Glutamatergic neuron (in vitro differentiated cells): ENCODE data around the gene AMBRA1. TPM values are rescaled to one million over a fixed set of nuclear protein-coding genes. Genes with fewer than 3 reads are reported as not detected.

ENCODE experiments used
- DNase-seq: peaks from one replicate; pipeline ENCODE4 v3.0.0; 2022
- H3K27ac Mint-ChIP-seq: one replicate; pipeline ENCODE4 v1.8.0; 2020; ENCODE audit warnings: mild to moderate bottlenecking, mixed read lengths, inconsistent platforms; ENCODE audit not compliant: unreplicated experiment
- H3K27me3 Mint-ChIP-seq: one replicate; pipeline ENCODE4 v1.8.0; 2020; ENCODE audit warnings: mild to moderate bottlenecking, moderate library complexity, mixed read lengths, inconsistent platforms; ENCODE audit not compliant: unreplicated experiment
- H3K36me3 Mint-ChIP-seq: one replicate; pipeline ENCODE4 v1.8.0; 2020; ENCODE audit warnings: mild to moderate bottlenecking, mixed read lengths, inconsistent platforms; ENCODE audit not compliant: unreplicated experiment
- H3K4me1 Mint-ChIP-seq: one replicate; pipeline ENCODE4 v1.8.0; 2020; ENCODE audit warnings: mild to moderate bottlenecking, low read depth, mixed read lengths, inconsistent platforms; ENCODE audit not compliant: unreplicated experiment
- H3K4me3 Mint-ChIP-seq: one replicate; pipeline ENCODE4 v1.8.0; 2020; ENCODE audit warnings: mild to moderate bottlenecking, mixed read lengths, inconsistent platforms; ENCODE audit not compliant: unreplicated experiment
- H3K9me3 Mint-ChIP-seq: one replicate; pipeline ENCODE4 v1.8.0; 2020; ENCODE audit warnings: mild to moderate bottlenecking, moderate library complexity, mixed read lengths, inconsistent platforms; ENCODE audit not compliant: unreplicated experiment
- CTCF ChIP-seq: fragments of 200-600 bp; sonication (generic); IDR thresholded peaks from one replicate; pipeline ENCODE4 v1.5.0; 2021; ENCODE audit not compliant: partially characterized antibody, unreplicated experiment
- total RNA-seq: library from RNA; stranded (reverse); fragmentation: NEBNext Ultra II Directional; extraction: Animal tissue kit (Norgen Biotek cat#: 25700); gene quantifications from one replicate; pipeline ENCODE4 v1.2.1, GENCODE V29; 2021; ENCODE audit not compliant: unreplicated experiment

The AMBRA1 gene
- total RNA-seq, 1 donor from 2014 or later: 49.0 TPM

GRCh38 chr11:46418751-46419150 is 175.1 kb downstream of the AMBRA1 start:
- DNase-seq: no peak
- Mint-ChIP-seq H3K9me3 (peaks cover 17% of the 10 kb centered on the region), H3K27ac (no peak overlapping the region), H3K27me3 (peaks cover 4% of the 10 kb centered on the region), H3K4me1 (peaks cover 34% of the 10 kb centered on the region), H3K36me3 (peaks cover 5% of the 10 kb centered on the region), H3K4me3 (no peak overlapping the region)
- no peak for TF ChIP-seq CTCF

GRCh38 chr11:46417711-46418110 is 176.1 kb downstream of the AMBRA1 start:
- no peak for DNase-seq
- Mint-ChIP-seq H3K36me3 (peaks cover 5% of the 10 kb centered on the region), H3K27me3 (peaks cover 2% of the 10 kb centered on the region), H3K27ac (no peak overlapping the region), H3K4me1 (peaks cover 30% of the 10 kb centered on the region), H3K9me3 (peaks cover 14% of the 10 kb centered on the region), H3K4me3 (no peak overlapping the region)
- no peak for TF ChIP-seq CTCF

GRCh38 chr11:46414879-46415278 is 178.9 kb downstream of the AMBRA1 start:
- H3K27me3 Mint-ChIP-seq: peaks cover 4% of the 10 kb centered on the region
- H3K4me3 Mint-ChIP-seq: no peak overlapping the region
- no peak for DNase-seq
- no peak overlapping the region for H3K27ac Mint-ChIP-seq
- TF ChIP-seq CTCF: no peak
- peaks cover 27% of the 10 kb centered on the region for H3K4me1 Mint-ChIP-seq
- no peaks in the 10 kb centered on the region for H3K36me3 Mint-ChIP-seq
- H3K9me3 Mint-ChIP-seq: peaks cover 6% of the 10 kb centered on the region

- H3K9me3 Mint-ChIP-seq: peaks cover 9% of the 10 kb centered on the region
- H3K27me3 Mint-ChIP-seq: peaks cover 7% of the 10 kb centered on the region
- no peak for TF ChIP-seq CTCF
- no peak for DNase-seq
- no peak overlapping the region for H3K4me3 Mint-ChIP-seq
- H3K36me3 Mint-ChIP-seq: no peaks in the 10 kb centered on the region
- H3K4me1 Mint-ChIP-seq: peaks cover 30% of the 10 kb centered on the region
- no peak overlapping the region for H3K27ac Mint-ChIP-seq
Measured at GRCh38 chr11:46414466-46414796, 179.4 kb downstream of the AMBRA1 start.

GRCh38 chr11:46413760-46414465 is 179.9 kb downstream of the AMBRA1 start:
- H3K4me3 Mint-ChIP-seq: no peak overlapping the region
- no peaks in the 10 kb centered on the region for H3K36me3 Mint-ChIP-seq
- DNase-seq: no peak
- TF ChIP-seq CTCF: no peak
- peaks cover 26% of the 10 kb centered on the region for H3K4me1 Mint-ChIP-seq
- peaks cover 7% of the 10 kb centered on the region for H3K27me3 Mint-ChIP-seq
- H3K9me3 Mint-ChIP-seq: peaks cover 9% of the 10 kb centered on the region
- no peak overlapping the region for H3K27ac Mint-ChIP-seq
